T-cell (primary cell): ENCODE measurements around the gene AXIN1. TPM values are rescaled to one million over a fixed set of nuclear protein-coding genes. Genes with fewer than 3 reads are reported as not detected.
A peak's percentile ranks its signal among the peaks of the same experiment; 100 is the strongest.
"Not testable (repeated sequence)": the region's sequence is repeated elsewhere in the genome, so short reads cannot be mapped to it uniquely, and the experiment has no call there.

Experiments
- ATAC-seq, 4 experiments: fragments of 200-7000 bp in 3 of 4; fragments of 150-1000 bp in 1 of 4; cut with Tn5 transposase; replicated peaks in 1 of 4; 1 replicate in 3 of 4; 2 replicates in 1 of 4; pipeline ENCODE4 v1.10.0; 2021; ENCODE audit warnings: moderate library complexity in 3 of 4, mild to moderate bottlenecking in 2 of 4, moderate number of reproducible peaks in 1 of 4
- CTCF ChIA-PET, 2 donors: fragments of 300-600 bp; sonication (Branson Sonifier 250); formaldehyde crosslinking; loops; one replicate each; lab custom pipeline; 2022; ENCODE audit warnings: antibody characterized with exemption in 2 of 2; lab: Charles Lee
- POLR2A ChIA-PET, 2 donors: fragments of 300-600 bp; sonication (Branson Sonifier 250); formaldehyde crosslinking; loops; one replicate each; lab custom pipeline; 2022; ENCODE audit warnings: antibody characterized with exemption in 2 of 2; lab: Charles Lee
- DNase-seq, 35 experiments: peaks; one replicate each; pipeline versions ENCODE4 v3.0.0 to v3.0.0-alpha.2; 2013 to 2023
- H3K27ac ChIP-seq: one replicate; pipeline ENCODE4 v1.5.1; 2013; ENCODE audit warnings: low read length
- H3K27me3 ChIP-seq, 2 experiments: replicated peaks in 1 of 2; 1 replicate in 1 of 2; 2 replicates in 1 of 2; pipeline versions ENCODE4 v1.6.1 to v1.7.0; 2013; ENCODE audit warnings: low read length in 1 of 2, mixed read lengths in 1 of 2; ENCODE audit not compliant: control insufficient read depth in 2 of 2, insufficient read depth in 2 of 2; ENCODE audit errors: extremely low read depth in 1 of 2
- H3K36me3 ChIP-seq, 2 donors: 1 replicate in 1 of 2; 2 replicates in 1 of 2; pipeline versions ENCODE4 v1.6.1 to v1.7.0; 2013; ENCODE audit warnings: low read length in 1 of 2; ENCODE audit not compliant: control insufficient read depth in 2 of 2, insufficient read depth in 1 of 2; ENCODE audit errors: extremely low read depth in 1 of 2
- H3K4me1 ChIP-seq, 2 experiments: 1 replicate in 1 of 2; 2 replicates in 1 of 2; pipeline versions ENCODE4 v1.6.1 to v1.7.0; 2013; ENCODE audit warnings: low read length in 2 of 2, mixed read lengths in 1 of 2; ENCODE audit not compliant: insufficient read depth in 2 of 2, control insufficient read depth in 1 of 2; ENCODE audit errors: extremely low read depth in 1 of 2
- H3K4me3 ChIP-seq, 2 donors: 1 replicate in 1 of 2; 2 replicates in 1 of 2; pipeline versions ENCODE4 v1.5.1 to v1.7.0; 2013; ENCODE audit warnings: mild to moderate bottlenecking in 2 of 2, low read length in 1 of 2, moderate library complexity in 1 of 2; ENCODE audit not compliant: control insufficient read depth in 1 of 2; ENCODE audit errors: extremely low read depth in 1 of 2
- H3K9me3 ChIP-seq: 2 replicates; pipeline ENCODE4 v1.7.0; 2013
- H3K27ac Mint-ChIP-seq, 2 donors: one replicate each; pipeline ENCODE4 v1.8.0; 2020 to 2021; ENCODE audit warnings: mild to moderate bottlenecking in 2 of 2, mixed read lengths in 2 of 2
- H3K27me3 Mint-ChIP-seq, 2 donors: one replicate each; pipeline ENCODE4 v1.8.0; 2021 to 2022; ENCODE audit warnings: mixed read lengths in 2 of 2
- H3K36me3 Mint-ChIP-seq: one replicate; pipeline ENCODE4 v1.8.0; 2021; ENCODE audit warnings: mixed read lengths
- H3K4me1 Mint-ChIP-seq, 3 donors: one replicate each; pipeline ENCODE4 v1.8.0; 2020 to 2022; ENCODE audit warnings: mixed read lengths in 3 of 3, mild to moderate bottlenecking in 1 of 3
- H3K4me3 Mint-ChIP-seq, 3 donors: one replicate each; pipeline ENCODE4 v1.8.0; 2020 to 2022; ENCODE audit warnings: mild to moderate bottlenecking in 3 of 3, mixed read lengths in 3 of 3, moderate library complexity in 3 of 3
- H3K9me3 Mint-ChIP-seq, 3 donors: one replicate each; pipeline ENCODE4 v1.8.0; 2020 to 2022; ENCODE audit warnings: mixed read lengths in 3 of 3
- WGBS: methylation state at CpG from one replicate; pipeline ENCODE4 v1.1.5; 2013; ENCODE audit warnings: missing lambda C conversion rate; ENCODE audit not compliant: insufficient coverage; 5-methylcytosine and 5-hydroxymethylcytosine counted together
- total RNA-seq, 35 experiments: library from RNA in 6 of 35; stranded (reverse) in 6 of 35; fragments of 120-200 nt in 1 of 35; gene quantifications; one replicate each; pipeline versions ENCODE4 v1.2.1 to v1.2.4 and lab custom pipeline; 2013 to 2026

The AXIN1 gene
- total RNA-seq, 5 donors from 2014 or later (not counting 1 experiment from before 2014, with no cell fraction given): 38.5 to 58.9 (median 50.4) TPM

- Histone ChIP-seq H3K4me1 (peaks cover 0 to 15% of the 10 kb centered on the region in 2 experiments), H3K27ac (no peak overlapping the region), H3K4me3 (no peak overlapping the region), H3K27me3 (no peaks in the 10 kb centered on the region), H3K36me3 (no peaks in the 10 kb centered on the region), H3K9me3 (no peaks in the 10 kb centered on the region)
- Mint-ChIP-seq H3K9me3 (no peaks in the 10 kb centered on the region), H3K27ac (no peak overlapping the region), H3K4me3 (no peak overlapping the region), H3K27me3 (no peaks in the 10 kb centered on the region), H3K36me3 (no peaks in the 10 kb centered on the region), H3K4me1 (peaks cover 0 to 15% (median 15%) of the 10 kb centered on the region in 3 donors)
- ATAC-seq (no peak), DNase-seq (no peak)
- POLR2A ChIA-PET: interaction anchor here in 1 of 2 donors (0.7 kb wide), 1 partner anchor 19 kb away, joined by 4 read pairs; the partner anchor contains the start of gene MRPL28
- 96% methylated on average over 6 of the region's 10 CpGs for WGBS
- CTCF ChIA-PET: no interaction called here
Measured at GRCh38 chr16:389352-389751, 36.8 kb upstream of the AXIN1 start.

GRCh38 chr16:387761-388666 is 35.5 kb upstream of the AXIN1 start:
- peaks cover 7 to 28% (median 25%) of the 10 kb centered on the region in 3 donors for H3K4me1 Mint-ChIP-seq
- H3K27ac Mint-ChIP-seq: peak overlapping the region in 1 of 2 donors; percentile 1
- POLR2A ChIA-PET, H3K9me3 Mint-ChIP-seq, H3K36me3 Mint-ChIP-seq, CTCF ChIA-PET, H3K4me3 Mint-ChIP-seq, ATAC-seq, H3K9me3 ChIP-seq, H3K36me3 ChIP-seq, H3K27ac ChIP-seq, DNase-seq, H3K27me3 ChIP-seq, H3K4me3 ChIP-seq, H3K27me3 Mint-ChIP-seq: not testable (repeated sequence)
- WGBS: 86% methylated on average over 10 of the region's 20 CpGs
- peaks cover 5 to 28% of the 10 kb centered on the region in 2 experiments for H3K4me1 ChIP-seq

GRCh38 chr16:386641-387156 is 34.2 kb upstream of the AXIN1 start:
- Histone ChIP-seq H3K27ac (no peak overlapping the region), H3K4me1 (peaks cover 5 to 24% of the 10 kb centered on the region in 2 experiments), H3K36me3 (no peaks in the 10 kb centered on the region), H3K4me3 (no peak overlapping the region), H3K27me3 (no peaks in the 10 kb centered on the region), H3K9me3 (no peaks in the 10 kb centered on the region)
- Mint-ChIP-seq H3K4me1 (peaks cover 13 to 22% (median 20%) of the 10 kb centered on the region in 3 donors), H3K4me3 (no peak overlapping the region), H3K36me3 (no peaks in the 10 kb centered on the region), H3K9me3 (no peaks in the 10 kb centered on the region), H3K27ac (no peak overlapping the region), H3K27me3 (no peaks in the 10 kb centered on the region)
- ChIA-PET POLR2A (no interaction called here), CTCF (interaction anchor here in 1 of 2 donors (0.6 kb wide), 1 partner anchor 216 kb away, joined by 3 read pairs; no protein-coding TSS in a partner anchor)
- no peak for DNase-seq
- ATAC-seq: no peak
- WGBS: 88% methylated on average over 11 of the region's 19 CpGs

GRCh38 chr16:383326-384051 is 31.0 kb upstream of the AXIN1 start:
- Histone ChIP-seq H3K36me3 (no peaks in the 10 kb centered on the region), H3K27me3 (no peaks in the 10 kb centered on the region), H3K9me3 (no peaks in the 10 kb centered on the region), H3K4me3 (peak overlapping the region; percentile 59 to 90), H3K27ac (peak overlapping the region; percentile 24), H3K4me1 (peaks cover 5 to 49% of the 10 kb centered on the region in 2 experiments)
- Mint-ChIP-seq H3K36me3 (no peaks in the 10 kb centered on the region), H3K4me1 (peaks cover 27 to 34% (median 30%) of the 10 kb centered on the region in 3 donors), H3K27me3 (no peaks in the 10 kb centered on the region), H3K4me3 (peak overlapping the region; percentile 82 to 91 (median 90)), H3K9me3 (no peaks in the 10 kb centered on the region), H3K27ac (peak overlapping the region; percentile 65 to 84)
- ATAC-seq (peak in 2 of 4 experiments; percentile 14 to 49), DNase-seq (peak in 11 of 35 experiments; percentile 24 to 63 (median 36))
- POLR2A ChIA-PET: interaction anchor here in 1 of 2 donors (0.6 kb wide), 1 partner anchor 18 kb away, joined by 3 read pairs; no protein-coding TSS in a partner anchor
- CTCF ChIA-PET: interaction anchor here in 1 of 2 donors (1.0 kb wide), 1 partner anchor 8 kb away, joined by 3 read pairs; no protein-coding TSS in a partner anchor
- 18% methylated on average over 33 of the region's 33 CpGs for WGBS

GRCh38 chr16:381789-382717 is 29.5 kb upstream of the AXIN1 start, which contains the start of gene PGAP6:
Gene PGAP6 (minus strand): TSS chr16:381978. CDS start chr16:381821, 157 bp downstream.
- peaks cover 0 to 7% of the 10 kb centered on the region in 2 donors for H3K36me3 ChIP-seq
- peak; percentile 63 to 75 (median 72) for ATAC-seq
- H3K9me3 ChIP-seq: no peaks in the 10 kb centered on the region
- Mint-ChIP-seq H3K4me3 (peak within 1 kb of the TSS; percentile 82 to 91 (median 90)), H3K27me3 (no peaks in the 10 kb centered on the region), H3K4me1 (peaks cover 27 to 35% (median 31%) of the 10 kb centered on the region in 3 donors), H3K27ac (peak within 1 kb of the TSS; percentile 80 to 87), H3K36me3 (no peaks in the 10 kb centered on the region), H3K9me3 (no peaks in the 10 kb centered on the region)
- peak within 1 kb of the TSS; percentile 4 for H3K27ac ChIP-seq
- CTCF ChIA-PET: interaction anchor here (0.6 to 1.0 kb wide), 4 partner anchors 9 to 282 kb away, joined by 3 to 5 read pairs (median 3); no protein-coding TSS in a partner anchor
- peak within 1 kb of the TSS; percentile 63 to 90 for H3K4me3 ChIP-seq
- peak in 29 of 35 experiments; percentile 18 to 82 (median 45) for DNase-seq
- no peaks in the 10 kb centered on the region for H3K27me3 ChIP-seq
- peaks cover 5 to 52% of the 10 kb centered on the region in 2 experiments for H3K4me1 ChIP-seq
- under 1% methylated on average over 87 of the region's 123 CpGs for WGBS
- POLR2A ChIA-PET: interaction anchor here (0.5 to 0.7 kb wide), 3 partner anchors 29 to 172 kb away, joined by 3 to 5 read pairs (median 5); partner anchors contain the start of gene AXIN1 (in 1 of the 2)
